ENCODE data around the gene PTPRG.
A peak's percentile ranks its signal among the peaks of the same experiment; 100 is the strongest.
"Not testable (repeated sequence)": the region's sequence is repeated elsewhere in the genome, so short reads cannot be mapped to it uniquely, and the experiment has no call there.

Gene PTPRG

DNA sequence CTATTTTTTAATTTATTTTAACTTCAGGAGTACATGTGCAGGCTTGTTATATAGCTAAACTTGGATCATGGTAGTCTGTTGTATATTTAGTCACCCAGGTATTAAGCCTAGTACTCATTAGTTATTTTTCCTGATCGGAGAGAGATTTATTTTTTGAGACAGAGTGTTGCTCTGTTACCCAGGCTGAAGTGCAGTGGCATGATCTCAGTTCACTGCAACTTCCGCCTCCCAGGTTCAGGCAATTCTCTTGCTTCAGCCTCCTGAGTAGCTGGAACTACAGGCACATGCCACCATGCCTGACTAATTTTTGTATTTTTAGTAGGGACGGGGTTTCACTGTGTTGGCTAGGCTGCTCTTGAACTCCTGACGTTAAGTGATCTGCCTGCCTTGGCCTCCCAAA lies 477.4 kb downstream of the PTPRG start:
- DNase-seq: not testable (repeated sequence)

DNA sequence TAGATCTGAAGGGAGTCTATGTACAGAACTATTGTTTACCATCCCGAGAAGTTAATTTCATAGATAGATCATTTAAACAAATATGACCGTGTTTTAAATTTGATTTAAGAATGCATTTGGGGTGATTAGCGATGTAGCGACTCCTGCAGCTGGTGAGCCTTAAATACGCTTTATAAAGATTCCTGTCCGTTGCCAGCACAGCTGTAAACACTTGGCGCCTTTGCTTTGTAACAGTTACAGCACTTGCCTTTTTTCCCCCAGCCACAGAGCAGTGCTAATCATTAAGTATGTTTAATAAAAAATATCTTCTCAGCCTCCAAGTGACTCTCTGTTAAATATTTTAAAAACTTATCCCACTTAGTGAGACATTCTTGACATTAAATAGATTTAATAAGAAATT lies 478.2 kb downstream of the PTPRG start:
- no peak for DNase-seq

- no peak for DNase-seq
These were observed 480.3 kb downstream of the PTPRG start for GRCh38 chr3:62041681-62042080.

- DNase-seq: no peak
These were observed 483.6 kb downstream of the PTPRG start for GRCh38 chr3:62044874-62045411.

DNA sequence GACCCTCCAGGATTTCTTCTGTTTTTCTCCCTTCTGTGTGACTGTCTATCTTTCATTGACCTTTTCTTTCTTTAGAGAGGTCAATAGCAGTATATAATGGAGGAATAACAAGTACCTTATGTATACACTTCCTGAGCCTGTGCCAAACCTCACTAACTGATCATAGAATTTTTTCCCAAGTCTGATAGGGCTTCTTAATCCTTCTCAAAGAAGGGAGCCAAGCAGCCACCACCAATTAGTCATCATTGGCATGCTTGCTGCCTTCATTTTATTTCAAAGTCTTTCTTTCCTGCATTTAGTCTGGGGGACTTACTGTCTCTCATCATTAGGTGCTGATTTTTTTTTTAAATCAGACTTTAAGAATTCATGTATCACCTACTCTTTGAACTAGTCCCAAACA lies 485.0 kb downstream of the PTPRG start:
- DNase-seq: peak; percentile 66

DNA sequence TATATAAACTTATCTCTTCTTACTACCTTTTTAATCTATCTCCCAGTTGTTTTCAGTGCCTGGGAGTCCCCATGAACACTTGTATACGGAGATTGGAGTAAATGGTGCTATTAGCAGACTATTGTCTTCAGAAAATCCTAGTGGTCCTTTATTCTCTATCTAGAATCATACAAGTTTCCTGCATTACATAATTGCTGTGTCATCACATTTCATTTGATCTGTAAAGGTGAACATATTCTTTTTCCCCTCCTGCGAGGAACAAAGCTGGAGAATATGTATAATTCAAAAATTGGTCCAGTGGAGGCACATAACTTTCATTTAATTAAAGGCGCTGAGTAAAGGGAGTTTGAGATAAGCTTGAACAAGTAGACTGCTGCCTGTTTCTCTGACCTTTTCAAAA lies 487.2 kb downstream of the PTPRG start:
- DNase-seq: no peak

DNA sequence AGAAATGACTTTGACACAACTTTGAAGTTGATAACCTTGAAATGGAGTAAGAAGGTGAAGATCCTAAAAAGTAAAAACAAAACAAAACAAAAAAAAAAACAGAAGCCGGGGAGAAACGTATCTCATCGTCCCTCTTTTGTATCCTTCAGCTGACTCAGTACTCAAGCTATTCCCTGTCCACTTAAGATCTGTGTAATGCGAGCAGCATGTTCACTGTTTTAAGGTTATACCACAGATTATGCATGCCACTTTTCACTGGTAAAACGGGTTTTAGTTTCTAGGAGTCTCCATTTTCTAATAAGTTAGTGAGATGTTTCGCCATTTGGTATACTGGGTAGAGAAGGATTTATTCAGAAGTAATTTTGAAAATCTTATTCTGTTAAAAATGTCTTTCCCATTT lies 487.7 kb downstream of the PTPRG start:
- DNase-seq: no peak

DNA sequence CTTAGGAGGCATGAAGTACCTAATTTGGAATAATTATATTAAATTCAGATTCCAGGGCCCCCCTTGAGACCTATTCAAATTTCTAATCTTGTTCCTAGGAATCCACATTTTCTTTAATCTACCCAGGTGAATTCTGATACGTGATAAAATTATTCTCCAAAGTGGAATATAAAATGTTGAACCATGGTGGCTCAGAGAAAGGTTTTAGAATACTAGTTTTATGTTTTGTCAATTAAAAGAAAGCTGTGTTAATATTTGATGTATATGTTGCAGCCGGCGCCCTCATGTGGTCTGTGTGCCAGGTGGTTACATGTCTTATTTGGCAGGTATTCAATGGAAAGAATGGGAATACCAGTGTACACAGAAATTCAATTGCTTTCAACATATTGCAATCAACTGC lies 490.1 kb downstream of the PTPRG start:
- peak; percentile 41 for DNase-seq

DNA sequence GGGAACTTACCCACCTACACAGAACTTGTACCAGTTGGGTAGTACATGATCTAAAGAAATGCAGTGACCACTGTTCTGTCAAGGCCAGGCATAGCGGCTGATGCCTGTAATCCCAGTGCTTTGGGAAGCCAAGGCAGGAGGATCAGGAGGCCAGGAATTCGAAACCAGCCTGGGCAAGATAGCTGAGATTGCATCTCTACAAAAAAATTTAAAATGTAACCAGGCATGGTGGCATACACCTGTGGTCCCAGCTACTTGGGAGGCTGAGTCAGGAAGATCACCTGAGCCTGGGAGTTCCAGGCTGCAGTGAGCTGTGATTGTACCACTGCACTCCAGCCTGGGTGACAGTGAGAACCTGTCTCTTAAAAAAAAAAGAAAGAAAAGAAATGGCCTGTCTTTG lies 491.0 kb downstream of the PTPRG start:
- DNase-seq: no peak

DNA sequence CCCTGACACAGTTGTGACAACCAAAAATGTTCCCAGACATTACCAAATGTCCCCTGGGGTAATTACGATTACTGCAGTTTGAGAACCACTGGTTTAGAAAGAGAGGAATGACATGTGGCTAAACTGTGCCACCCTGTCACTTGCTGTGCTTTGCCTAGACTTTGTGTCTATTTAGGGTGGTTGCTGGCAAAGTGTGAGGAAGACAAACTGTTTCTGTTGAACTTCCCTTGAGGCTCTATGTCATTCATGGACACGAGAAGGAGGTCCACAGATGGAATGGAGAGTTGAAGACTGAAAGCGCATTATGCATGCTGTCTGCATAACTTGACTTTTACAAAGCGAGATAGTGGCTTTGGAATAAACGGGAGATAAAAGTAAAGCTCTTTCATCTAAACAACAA lies 495.3 kb downstream of the PTPRG start:
- no peak for DNase-seq

DNA sequence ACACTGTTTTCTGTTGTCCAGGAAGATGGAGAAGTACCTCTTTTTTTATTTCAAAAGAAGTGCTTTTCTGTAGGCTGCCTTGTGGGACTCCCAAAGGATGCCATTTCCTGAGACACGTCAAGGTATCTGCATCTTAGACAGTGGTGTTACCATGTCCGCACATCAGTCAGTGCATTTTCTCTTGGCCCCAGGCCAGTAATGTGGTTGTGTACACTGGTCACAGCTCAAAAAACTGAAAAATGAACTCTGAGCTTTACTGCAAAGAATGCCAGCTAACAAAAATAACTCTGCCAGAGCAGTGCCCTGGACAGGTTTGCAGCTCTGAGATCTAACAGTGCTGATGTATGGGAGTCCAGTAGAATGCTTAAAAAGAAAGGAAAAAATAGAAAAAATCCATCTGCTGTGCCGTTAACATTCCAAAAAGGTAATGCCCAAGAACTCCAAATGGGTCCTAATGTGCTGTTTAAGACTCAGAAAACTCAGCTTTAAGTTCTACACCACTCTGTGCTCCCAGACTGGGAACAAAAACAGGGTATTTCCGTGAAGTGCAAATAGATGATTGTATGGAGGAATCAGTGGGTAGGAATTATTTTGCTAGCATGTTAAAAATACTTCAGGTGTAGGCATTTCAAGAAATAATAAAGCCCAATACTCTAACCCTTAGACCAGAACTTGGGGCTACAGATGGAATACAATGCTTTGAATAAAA lies 496.1 kb downstream of the PTPRG start:
- DNase-seq: no peak

GRCh38 chr3:62065985-62066693 lies 504.8 kb downstream of the PTPRG start:
- DNase-seq: peak; percentile 82

- no peak for DNase-seq
These were observed 507.0 kb downstream of the PTPRG start for GRCh38 chr3:62068337-62068736.

DNA sequence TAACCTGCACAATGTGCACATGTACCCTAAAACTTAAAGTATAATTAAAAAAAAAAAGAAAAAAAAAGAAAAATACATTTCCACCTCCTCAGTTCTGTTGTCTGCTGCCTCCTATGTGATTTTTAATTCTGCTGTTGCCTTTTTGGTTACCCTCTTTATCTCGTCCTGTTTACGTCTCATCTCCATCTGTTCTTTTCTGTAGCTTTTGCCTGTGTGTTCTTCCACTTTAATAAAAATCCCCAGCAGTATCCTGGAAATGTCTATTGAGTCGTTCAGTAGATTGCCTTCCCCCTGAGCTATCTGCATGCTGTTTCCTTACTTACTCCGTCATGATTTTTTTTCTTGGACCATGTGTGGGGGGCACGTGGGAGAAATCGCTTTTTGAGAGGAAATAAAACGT lies 509.5 kb downstream of the PTPRG start:
- no peak for DNase-seq

- DNase-seq: peak; percentile 17
These were observed 511.7 kb downstream of the PTPRG start for GRCh38 chr3:62073038-62073437.

DNA sequence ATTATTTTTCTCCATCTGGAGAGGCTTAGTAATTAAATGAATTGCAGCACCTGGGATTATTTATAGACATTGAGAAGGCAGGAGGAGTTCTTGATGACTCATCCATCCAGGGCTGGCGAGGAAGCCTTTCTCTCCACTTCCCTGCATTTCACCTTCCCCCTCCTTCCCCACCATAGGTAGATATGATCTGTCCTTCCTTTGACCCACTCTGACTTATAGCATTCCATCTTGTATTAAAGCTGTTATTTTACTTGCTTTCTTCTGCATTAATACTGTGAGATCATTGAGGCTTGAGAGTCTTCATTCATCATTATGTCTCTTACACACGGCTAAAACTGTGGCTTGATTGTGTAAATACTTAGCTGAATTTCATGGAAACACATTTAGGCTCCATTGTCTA lies 523.2 kb downstream of the PTPRG start:
- DNase-seq: peak; percentile 69

- no peak for DNase-seq
These were observed 527.2 kb downstream of the PTPRG start for GRCh38 chr3:62088472-62089104.

GRCh38 chr3:62090066-62090465 lies 528.7 kb downstream of the PTPRG start:
- no peak for DNase-seq

DNA sequence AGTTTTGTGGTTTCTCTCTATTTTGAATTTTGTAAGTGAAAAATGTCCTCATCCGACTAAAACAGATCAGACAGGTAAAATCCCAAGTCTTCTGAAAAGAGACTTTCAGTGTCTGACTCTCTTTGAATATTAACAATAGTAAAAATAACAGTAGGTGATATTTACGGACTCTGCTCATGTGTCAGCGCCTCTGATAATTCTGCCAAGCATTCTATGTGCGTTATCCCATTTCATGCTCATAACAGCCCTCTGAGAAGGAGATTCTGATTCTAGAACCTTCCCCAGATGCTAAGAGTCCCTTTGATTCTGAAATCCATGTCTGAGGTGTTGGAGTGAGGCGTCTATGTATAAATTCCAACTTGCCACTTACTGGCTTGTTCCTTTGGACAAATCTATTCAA lies 529.1 kb downstream of the PTPRG start:
- DNase-seq: no peak

- no peak for DNase-seq
These were observed 531.7 kb downstream of the PTPRG start for GRCh38 chr3:62093025-62093424.

DNA sequence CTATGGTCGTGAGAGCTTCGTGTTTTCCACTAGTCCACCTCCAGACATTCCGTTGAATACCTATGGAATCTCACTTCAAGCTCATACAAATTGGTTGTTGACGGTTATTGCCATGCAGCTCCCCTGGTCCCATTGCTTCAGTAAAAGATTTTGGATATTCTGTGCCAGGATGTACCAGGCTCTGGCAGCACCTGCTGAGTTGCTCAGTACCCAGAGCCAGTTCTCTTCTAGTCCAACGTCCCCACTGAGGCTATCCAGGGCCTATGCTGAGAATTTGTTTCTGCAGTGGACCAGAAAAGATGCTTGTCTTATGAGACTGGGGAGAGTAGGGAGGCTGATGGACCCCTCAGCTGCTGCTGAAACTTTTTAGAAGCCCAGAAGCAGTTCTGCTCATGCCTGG lies 533.1 kb downstream of the PTPRG start:
- DNase-seq: no peak

DNA sequence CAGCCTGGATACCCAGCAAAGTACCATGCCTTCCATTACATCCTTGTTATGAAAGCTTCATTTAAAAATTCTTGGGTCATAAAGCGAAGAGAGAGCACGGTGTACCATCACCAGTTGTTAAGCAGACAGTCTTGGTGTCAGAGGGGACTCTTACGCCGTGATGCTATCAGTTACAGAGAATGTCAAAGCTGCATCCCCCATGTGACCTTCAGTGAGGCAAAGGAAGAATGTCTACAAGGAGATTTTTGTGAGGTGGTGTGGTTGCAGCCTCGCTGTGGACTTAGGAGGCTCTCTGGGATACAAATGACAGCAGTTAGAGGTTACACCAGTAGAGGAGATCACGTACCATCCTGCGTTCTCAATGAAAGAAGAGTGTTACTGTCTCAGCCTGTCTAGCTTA lies 533.7 kb downstream of the PTPRG start:
- no peak for DNase-seq

- DNase-seq: no peak
These were observed 534.4 kb downstream of the PTPRG start for GRCh38 chr3:62095756-62096155.

GRCh38 chr3:62096521-62096920 lies 535.1 kb downstream of the PTPRG start:
- DNase-seq: no peak
